Stimulated activated CD8-positive, alpha-beta memory T cell treated with anti-CD3 and anti-CD28 coated beads, Interleukin-2, amount 100 ng/mL, for 48 hours (primary cell): ENCODE results near the gene SCD.
A peak's percentile ranks its signal among the peaks of the same experiment; 100 is the strongest.

Experiments
- DNase-seq, 2 donors: peaks; one replicate each; pipeline ENCODE4 v3.0.0-alpha.2; 2020; ENCODE audit warnings: low read depth in 2 of 2

The SCD gene

DNA sequence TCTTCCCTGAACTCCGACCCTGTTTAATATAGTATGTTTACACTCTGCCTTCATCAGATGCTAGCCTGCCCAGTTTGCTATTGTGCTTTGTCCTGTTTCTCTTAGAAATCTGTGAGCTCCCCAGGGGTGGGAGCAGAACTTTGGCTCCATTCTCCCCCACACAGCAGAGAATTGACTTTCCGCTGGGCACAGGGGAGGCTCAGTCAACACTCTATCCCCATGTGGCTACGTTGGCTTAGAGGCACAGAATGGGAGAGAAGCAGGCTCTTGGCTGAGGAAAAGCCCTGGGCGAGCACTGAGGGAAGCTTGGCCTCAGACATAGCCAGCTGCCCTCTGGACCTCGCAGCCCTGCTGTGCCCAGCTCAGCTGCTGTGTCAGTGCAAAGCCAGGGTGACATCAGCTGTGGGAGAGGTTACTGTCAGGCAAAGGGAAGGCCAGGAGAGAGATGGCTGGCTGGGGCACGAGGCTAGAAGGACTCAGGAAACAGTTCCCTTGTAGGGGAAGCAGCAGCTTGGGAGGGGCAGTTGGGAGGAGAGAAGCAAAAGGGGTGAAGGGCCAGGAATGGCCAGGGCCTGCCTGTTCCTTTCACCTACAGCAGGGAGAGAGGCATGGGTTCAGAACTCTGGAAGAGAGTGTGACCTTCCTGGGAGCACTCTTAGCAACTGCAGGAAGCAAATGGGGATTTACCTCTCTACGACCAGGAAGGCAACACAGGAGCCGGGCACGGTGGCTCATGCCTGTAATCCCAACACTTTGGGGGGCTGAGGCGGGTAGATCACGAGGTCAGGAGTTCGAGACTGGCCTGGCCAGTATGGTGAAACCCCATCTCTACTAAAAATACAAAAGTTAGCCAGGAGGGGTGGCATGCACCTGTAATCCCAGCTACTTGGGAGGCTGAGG is 5.8 kb upstream of the SCD start:
- no peak for DNase-seq

DNA sequence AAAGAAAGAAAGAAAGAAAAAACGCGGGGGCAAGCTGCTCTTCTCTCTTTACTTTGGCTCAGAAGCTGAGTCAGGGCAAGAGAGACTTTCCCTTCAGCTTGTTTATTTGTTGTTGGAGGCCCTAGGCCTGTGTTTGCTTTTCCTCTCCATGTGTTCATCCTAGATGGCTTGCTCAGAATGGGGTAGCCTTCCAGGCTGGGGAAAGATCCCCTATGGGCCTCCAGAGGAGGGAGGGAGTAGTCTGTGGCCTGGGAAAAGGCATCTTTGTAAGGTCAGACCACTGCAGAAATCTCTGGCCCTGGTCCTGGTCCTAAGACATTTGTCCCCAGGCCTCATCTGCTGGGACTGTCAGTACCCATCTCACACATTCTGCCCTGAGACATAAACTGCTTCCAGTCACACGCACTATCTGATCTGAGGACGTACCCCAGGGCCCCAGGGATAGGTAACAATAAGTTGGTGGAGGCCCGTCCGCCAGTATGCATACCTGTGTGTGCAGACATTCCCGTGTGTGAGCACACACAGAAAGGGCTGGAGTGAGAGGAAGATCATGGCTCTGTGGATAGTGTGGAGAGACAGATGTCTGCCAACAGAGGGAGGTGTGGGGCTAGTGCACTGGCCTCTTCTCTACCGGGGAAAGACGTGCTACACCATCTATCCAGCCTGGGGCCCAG is 4.9 kb upstream of the SCD start:
- peak in 1 of 2 donors; percentile 12 for DNase-seq

DNA sequence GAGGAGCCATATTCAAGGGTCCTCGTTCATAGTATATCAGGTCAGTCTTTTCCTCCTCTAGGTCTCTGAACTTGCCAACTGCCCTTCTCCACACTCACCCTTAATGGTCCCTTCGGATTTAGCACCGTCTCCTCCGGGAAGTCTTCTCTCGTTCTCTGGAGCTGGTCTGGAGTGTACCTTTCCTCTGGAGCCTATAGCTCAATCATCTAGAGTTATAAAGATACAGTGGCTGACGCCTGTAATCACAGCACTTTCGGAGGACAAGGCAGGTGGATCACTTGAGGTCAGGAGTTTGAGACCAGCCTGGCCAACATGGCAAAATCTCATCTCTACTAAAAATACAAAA is 4.4 kb upstream of the SCD start:
- no peak for DNase-seq

DNA sequence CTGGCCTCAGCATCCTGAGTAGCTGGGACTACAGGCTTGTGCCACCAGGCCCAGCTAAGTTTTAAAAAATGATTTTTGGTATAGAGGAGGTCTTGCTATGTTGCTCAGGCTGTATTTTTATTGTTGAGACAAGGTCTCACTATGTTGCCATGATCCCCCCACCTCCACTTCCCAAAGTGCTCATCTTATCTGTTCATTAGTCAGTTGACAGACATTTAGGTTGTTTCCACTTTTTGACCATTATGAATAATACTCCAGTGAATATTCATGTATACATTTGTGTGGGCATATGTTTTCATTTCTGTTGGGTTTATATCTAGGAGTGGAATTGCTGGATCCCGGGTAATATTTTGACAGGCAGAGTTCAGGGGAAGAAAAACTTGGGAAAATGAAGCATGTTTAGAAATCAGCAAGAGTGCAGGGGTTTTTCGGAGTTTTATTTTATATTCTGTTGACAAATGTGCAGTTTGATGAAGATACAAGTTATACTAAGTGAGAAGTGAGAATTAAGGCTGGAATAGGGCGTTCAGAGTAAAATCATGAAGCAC is 2.7 kb upstream of the SCD start:
- DNase-seq: no peak

DNA sequence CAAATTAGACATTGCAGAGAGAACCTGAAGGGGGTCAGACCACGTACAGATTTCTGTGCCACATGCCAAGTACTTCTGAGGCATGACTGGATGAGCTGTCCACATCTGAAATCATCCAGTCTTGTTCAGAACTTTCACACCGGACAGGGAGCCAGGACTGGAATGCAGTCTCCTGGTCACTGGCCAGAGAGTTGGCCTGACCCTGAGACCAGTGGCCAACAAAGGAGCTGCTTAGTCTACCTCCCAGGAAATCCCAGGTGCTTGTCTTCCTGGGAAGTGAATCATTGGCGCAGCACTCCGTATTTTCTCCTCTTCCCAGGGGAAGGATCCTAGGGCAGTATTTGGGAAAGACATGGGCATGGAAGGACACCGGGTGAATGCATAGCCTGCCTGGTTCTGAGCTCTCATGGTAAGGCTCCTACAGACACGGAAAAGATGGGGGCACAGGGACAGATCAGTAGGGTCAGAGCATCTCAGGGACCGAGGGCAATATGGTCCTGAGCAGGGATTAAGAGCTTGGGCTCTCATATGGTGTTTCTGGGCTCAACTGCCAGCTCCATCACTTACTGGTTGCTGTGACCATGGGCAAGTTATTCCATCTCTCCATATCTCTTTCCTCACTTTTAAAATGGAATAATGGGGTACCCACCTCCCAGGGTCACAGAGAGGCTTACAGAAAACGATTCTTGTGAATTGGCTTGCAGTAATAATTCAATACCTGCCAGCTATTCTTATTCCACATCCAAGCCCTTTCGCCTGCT is 1.3 kb upstream of the SCD start:
- DNase-seq: no peak

DNA sequence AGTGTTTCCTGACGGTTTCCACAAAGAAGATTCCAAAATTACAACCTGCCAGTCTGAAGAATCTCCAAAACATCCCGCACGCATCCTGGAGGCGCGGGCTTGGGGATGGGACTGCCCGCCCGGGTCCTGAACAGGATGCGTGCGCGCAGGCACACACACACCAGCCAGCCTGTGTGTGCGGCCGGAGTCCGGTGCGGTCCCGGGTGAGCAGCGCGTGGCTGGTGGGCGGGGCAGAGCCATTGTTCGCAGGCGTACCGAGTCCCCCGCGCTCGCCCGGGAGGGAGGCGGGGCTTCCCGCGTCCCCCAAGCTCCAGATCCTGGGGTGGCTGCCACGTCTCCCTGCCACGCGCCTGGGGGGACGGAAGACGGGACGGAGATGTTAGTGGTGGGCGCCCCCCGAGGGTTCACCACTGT is 675 bp upstream of the SCD start:
- DNase-seq: peak; percentile 72 to 76

DNA sequence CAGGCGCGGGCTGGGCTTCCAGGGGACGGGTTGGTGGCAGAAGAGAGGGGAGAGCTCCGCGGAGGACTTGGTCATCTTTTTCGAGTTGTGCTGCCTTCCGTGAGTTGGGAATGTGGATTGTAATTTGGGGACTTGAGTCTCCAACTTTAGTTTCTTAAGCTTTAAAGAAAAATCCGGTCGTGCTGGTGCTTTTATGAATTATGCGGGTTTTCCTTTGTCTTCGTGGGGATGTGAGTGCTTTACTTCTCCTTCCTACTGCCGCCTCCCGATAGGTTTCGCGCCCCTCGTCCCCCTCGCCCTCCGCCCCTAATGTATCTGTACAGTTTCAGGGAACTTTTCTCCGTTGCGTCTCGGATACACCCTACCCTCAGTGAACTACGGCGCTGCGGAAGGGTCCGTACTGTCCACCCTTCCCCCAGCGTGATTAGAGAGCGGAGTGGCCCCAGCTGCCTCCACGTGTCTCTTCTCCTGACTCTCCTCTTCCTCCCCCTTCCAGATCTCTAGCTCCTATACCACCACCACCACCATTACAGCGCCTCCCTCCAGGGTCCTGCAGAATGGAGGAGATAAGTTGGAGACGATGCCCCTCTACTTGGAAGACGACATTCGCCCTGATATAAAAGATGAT is 649 bp downstream of the SCD start:
- no peak for DNase-seq

DNA sequence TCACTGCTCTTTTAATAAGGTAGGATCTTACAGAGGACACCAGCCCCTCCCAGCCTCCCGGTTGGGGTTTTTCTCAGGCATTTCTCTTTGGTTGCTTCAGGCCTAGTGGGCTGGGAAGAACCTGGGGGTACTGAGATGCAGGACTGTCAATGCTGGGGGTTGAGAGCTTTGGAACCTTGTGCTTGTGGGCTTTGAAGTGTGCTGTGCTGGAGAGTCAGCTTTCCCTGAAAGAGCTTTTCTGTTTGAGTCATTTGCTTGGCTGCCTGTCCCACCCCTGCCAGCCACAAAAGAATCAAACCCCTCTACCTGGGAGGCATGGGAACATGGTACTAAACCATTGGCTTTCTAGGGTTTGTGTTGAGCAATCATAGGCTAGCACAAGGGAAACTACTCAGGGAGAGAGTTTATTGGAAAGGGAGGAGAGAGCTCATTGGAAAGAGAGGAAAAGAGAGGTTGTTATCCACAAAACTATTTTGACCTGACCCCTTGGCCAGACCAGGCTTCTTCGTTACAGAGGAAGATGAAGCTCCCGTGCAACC is 1.4 kb downstream of the SCD start:
- no peak for DNase-seq

DNA sequence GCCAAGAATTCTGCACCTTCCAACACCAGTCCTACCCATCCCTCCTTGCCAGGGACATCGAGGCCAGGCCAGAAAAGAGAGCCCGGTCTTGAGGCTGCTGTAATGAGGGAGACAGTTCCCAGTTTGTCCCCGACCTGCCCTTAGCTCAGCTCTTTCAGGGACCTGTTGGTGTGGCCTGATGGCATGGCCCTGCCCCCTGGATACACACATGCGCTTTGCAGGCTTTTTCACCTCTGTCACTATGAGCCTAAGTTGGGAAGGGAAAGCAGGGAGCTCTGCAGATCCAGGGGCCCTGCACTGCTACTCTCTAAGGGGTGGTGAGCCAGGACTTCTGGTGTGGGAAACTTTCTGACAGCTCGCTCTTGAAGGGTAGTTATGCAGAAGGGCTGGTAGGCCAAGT is 2.1 kb downstream of the SCD start:
- DNase-seq: no peak

DNA sequence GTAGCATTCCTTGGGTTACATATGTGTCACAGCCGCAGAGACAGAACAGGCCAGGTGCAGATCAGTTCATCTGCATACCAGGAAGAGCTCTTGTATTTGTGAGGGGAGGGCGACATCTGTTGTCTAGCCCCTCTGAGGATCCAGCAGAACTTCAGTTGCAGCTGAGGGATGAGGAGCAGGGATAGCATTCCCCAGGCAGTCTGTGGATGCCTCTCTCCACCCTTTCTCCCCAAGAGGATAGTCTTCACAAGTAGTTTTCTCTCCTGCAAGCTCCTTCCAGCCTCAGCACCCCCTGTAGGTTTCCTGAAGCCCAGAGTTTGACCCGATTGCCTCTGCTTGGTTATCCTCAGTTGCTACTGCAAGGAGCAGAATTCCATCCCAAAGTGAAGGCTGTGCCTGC is 2.6 kb downstream of the SCD start:
- DNase-seq: no peak

DNA sequence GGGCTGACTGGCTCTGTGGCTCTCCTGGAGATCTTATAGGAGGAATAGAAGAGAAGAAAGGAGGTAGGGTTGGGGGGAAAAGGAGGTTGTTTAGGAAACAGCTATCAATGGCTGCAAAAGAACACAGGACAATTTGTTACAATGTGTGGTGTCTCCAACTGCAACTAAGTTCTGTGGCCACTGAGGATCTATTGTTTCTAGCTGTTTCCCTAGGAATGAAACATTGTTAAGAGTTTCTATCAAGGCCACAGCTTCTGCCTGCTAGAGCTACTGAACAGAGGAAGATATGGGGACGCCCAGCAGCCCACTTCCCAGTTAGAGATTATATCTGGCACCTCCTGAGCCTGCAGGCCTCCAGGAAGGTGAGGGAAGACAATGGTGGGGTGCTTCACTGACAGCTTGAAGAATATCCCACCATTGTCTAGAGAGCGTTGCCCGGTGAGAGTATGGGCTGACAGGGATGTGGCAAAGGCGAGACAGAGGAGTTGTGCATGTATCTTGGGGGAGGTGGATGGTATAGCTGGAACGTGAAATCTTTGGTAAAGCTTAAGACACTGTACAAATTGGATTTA is 4.0 kb downstream of the SCD start:
- no peak for DNase-seq

DNA sequence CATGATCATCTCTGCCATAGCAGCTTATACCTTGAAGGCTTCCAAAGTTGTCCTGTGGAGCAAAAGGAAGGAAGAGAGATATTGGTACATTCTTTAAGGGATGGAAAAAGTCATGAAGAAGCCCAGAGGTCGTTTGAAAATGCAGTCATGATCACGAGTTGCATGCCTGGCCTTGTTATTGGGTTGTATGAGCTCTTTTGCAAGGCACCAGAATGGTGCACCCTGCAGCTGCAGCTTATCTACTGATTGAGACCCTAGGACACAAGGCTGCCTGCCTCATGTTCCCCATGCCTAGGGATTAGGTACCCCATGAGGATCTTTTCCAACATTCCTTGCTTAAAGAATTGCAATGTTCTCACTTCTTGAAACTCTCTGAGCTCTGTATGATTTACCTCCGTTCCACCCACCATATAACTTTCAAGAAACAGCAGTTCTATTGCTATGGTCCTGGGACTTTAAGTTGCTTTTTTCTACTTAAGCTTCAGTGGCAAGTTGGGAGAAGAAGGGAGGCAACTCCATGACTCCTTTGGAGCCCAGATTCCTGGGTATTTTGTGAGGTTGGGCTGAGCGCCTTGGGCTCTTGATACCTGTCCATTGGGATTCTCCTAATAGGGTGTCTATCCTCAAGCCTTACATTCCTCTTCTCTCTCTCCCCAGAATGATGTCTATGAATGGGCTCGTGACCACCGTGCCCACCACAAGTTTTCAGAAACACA is 6.9 kb downstream of the SCD start:
- DNase-seq: no peak

DNA sequence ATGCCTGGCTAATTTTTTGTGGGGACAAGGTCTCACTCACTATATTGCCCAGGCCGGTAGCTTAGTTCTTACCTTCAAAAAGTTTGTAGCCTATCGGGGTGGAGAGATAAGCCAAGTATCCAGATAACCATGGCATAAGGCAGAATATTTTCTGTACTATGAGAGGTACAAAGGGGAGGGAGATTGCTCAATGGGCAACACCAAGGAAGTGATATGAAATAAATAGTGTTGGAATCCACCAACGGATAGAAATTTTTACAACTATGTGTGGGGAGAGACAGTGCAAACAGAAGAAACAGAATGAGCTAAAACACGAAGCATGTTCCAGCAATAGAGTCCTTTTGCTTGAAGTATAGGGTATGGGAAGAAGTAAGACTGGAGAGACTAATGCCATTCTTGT is 8.1 kb downstream of the SCD start:
- no peak for DNase-seq

DNA sequence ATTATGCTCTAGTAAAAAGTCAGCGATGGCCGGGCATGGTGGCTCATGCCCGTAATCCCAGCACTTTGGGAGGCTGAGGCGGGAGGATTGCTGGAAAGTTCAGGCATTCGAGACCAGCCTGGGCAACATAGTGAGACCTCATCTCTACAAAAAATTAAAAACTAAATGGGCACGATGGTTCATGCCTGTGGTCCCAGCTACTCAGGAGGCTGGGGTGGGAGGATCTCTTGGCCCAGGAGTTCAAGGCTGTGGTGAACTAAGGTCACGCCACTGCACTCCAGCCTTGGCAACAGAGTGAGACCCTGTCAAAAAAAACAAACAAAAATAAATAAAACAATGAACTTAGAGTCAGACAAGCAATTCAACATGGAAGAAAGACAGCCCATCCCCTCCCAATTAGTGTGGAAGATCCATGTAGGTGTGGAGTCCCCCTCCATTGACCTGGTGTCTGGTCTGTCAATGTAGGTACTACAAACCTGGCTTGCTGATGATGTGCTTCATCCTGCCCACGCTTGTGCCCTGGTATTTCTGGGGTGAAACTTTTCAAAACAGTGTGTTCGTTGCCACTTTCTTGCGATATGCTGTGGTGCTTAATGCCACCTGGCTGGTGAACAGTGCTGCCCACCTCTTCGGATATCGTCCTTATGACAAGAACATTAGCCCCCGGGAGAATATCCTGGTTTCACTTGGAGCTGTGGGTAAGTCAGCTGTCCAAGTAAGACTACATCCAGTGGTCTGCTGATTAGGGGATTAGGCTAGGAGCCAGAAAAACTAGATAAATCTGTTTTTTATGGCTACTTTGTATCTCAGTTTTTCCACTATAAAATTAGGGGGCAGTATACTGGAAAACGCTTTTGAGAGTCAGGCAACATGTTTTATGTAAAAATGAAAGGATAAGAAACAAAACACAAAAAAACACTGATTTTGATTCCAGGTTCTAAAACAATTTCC is 9.3 kb downstream of the SCD start:
- no peak for DNase-seq

DNA sequence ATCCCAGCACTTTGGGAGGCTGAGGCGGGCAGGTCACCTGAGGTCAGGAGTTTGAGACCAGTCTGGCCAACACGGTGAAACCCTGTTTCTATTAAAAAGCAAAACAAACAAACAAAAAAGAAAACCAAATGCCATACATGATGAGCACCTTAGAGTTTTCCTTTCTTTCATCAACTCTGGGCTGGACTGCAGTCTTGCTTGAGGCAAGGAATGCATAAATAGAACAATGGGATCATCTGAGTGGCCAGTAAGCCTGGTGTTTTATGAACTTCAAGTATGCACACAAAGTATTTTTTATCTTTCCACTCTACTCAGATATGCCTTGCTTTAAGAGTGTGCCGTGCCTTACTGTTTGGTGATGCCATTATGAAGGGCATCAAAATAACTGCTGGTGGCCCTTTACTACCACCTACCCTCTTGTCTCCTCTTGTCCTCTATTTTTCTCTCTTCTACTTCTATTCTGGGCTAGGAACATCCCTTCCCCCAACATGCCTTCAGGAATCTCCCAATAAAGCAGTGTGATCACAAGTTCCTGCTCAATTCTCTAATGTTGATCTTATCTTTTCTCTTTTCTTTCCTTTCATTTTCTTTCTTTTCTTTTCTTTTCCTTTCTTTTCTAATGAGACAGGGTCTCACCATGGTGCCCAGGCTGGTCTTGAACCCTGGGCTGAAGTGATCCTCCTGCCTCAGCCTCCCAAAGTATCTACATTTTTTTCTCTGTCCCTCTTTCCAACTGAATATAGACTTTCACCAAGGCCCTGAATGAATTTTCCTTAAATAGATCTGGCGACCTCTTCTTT is 10.2 kb downstream of the SCD start:
- DNase-seq: no peak

DNA sequence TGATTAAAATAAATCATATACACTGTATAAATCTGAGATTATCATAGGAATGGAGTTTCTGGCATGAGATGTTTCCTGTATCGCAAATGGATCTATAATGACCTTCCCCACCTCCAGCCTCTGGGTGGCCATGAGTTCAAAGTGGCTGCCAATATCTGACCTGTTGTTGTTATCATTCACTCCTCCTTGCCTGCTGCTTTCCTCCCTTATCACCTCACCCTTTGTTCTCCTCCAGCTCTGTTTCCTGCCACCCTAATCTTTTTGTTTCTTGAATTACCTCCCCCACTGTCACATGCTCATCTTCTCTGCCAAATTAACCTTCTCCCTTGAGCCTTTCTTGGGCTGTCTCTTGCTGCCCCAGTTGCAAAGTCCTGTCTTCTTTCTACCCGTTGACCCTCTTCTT is 12.0 kb downstream of the SCD start:
- no peak for DNase-seq

DNA sequence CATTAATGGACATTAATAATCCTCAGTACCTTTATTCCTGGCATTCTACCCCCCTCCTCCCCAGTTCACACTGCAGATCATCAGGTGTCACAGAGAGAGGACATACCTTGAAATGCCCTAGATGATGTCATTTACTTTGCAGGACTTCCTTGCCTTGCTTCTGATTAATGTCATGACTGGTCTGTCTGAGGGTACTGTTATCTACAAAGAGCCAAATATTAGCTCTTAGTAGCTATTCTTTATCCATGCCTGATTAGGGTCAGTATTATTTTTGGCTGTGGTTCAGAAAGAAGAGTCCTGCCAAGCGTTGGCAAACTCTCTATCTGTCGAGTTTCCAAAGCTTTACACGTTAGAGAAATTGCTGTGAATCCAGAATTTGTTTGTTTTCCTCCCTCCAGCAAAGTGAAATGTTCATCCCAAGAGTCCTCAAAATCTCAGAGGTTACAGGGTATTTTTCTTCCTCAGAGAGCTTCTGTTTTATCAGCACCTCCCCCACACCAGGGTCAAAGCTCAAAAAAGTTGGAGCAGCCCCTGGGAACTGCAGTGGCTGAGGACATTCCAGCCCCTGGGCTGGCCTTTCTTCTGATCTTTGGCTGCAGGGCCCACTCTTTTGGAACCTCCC is 12.6 kb downstream of the SCD start:
- DNase-seq: no peak

DNA sequence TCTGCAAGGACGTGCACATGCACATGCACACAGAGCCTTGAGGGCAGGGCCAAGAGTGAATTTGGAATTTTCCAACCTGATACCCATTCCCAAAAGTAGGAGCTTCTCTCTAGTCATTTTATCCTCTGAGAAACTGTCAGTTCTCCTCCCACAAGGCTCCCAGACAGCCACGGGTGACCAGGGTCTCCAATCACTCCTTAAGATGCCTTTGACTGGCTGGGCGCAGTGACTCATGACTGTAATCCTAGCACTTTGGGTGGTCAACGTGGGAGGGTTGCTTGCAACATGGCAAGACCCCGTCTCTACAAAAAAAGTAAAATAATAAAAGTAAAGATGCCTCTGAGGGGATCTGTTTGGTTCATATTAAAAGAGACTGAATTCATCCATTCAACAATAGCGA is 13.2 kb downstream of the SCD start:
- DNase-seq: no peak
